Gastrocnemius medialis (tissue), 4 donors: ENCODE measurements around the gene PPP2R1B.

Experiments
- POLR2A ChIP-seq, 2 donors: fragments of 450-650 bp; IDR thresholded peaks; one replicate each; pipeline ENCODE4 v1.6.1; 2017; ENCODE audit warnings: antibody characterized with exemption in 2 of 2, mild to moderate bottlenecking in 2 of 2, moderate library complexity in 2 of 2
- TF ChIP-seq, protein P1 (sequence below), 5 experiments: fragments of 450-650 bp in 3 of 5; fragments of 200-600 bp in 2 of 5; sonication (generic) in 2 of 5; IDR thresholded peaks in 4 of 5; conservative IDR thresholded peaks in 1 of 5; 1 replicate in 4 of 5; 2 replicates in 1 of 5; pipeline ENCODE4 v1.5.1; 2016 to 2019; ENCODE audit warnings: antibody characterized with exemption in 5 of 5, mild to moderate bottlenecking in 3 of 5, moderate library complexity in 3 of 5

DNA sequence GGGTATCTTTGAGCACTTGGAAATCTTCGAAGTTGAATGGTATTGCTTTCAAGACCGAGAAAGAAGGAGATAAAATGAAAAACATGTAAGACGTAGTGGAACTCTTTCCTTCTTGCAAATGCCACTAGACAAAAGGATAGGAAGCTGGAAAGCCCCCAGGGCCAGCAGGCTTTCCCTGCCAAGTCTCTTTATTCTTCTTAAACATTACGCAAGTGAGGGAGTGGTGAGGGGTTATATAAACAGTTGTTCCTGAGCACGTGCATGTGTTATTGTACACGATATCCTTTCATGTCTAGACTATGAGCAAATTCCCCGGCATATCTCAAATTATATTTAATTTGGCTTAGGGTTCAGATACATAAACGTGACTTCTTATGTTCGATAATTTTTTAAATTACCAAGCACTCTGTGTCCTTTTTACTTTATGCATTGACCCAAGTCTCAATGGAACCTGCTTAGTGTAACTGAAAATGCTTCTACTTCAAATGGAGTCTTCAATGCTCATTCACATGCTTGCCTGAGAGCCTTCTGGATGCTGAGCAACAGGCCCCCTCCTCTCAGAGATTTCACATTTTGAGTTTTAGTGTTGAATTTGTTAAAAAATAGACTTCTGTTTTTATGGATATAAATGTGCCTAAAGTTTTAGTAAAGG, 59.0 kb downstream of the PPP2R1B start:
- no peak for TF ChIP-seq POLR2A (IDR thresholded peaks at IDR 0.05)
- TF ChIP-seq, protein P1, sequence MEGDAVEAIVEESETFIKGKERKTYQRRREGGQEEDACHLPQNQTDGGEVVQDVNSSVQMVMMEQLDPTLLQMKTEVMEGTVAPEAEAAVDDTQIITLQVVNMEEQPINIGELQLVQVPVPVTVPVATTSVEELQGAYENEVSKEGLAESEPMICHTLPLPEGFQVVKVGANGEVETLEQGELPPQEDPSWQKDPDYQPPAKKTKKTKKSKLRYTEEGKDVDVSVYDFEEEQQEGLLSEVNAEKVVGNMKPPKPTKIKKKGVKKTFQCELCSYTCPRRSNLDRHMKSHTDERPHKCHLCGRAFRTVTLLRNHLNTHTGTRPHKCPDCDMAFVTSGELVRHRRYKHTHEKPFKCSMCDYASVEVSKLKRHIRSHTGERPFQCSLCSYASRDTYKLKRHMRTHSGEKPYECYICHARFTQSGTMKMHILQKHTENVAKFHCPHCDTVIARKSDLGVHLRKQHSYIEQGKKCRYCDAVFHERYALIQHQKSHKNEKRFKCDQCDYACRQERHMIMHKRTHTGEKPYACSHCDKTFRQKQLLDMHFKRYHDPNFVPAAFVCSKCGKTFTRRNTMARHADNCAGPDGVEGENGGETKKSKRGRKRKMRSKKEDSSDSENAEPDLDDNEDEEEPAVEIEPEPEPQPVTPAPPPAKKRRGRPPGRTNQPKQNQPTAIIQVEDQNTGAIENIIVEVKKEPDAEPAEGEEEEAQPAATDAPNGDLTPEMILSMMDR (IDR thresholded peaks at IDR 0.05 in 4 of 5, conservative IDR thresholded peaks at IDR 0.05 in 1 of 5), result no peak
